Naive thymus-derived CD4-positive, alpha-beta T cell (primary cell): ENCODE measurements around the gene CAMTA1. TPM values are rescaled to one million over a fixed set of nuclear protein-coding genes. Genes with fewer than 3 reads are reported as not detected.
A peak's percentile ranks its signal among the peaks of the same experiment; 100 is the strongest.
"Not testable (repeated sequence)": the region's sequence is repeated elsewhere in the genome, so short reads cannot be mapped to it uniquely, and the experiment has no call there.

Experiments used
- ATAC-seq: fragments of 150-1000 bp; cut with Tn5 transposase; 2 replicates; pipeline ENCODE4 v1.10.0; 2021; ENCODE audit warnings: mild to moderate bottlenecking, moderate library complexity
- CTCF ChIA-PET: fragments of 350-600 bp; sonication (Branson Sonifier 250); formaldehyde crosslinking; loops from one replicate; lab custom pipeline; 2021; ENCODE audit warnings: antibody characterized with exemption; lab: Charles Lee
- POLR2A ChIA-PET: fragments of 350-600 bp; sonication (Branson Sonifier 250); formaldehyde crosslinking; loops from one replicate; lab custom pipeline; 2021; ENCODE audit warnings: antibody characterized with exemption, inconsistent platforms; lab: Charles Lee
- DNase-seq, 9 donors: peaks; one replicate each; pipeline versions ENCODE4 v3.0.0 to v3.0.0-alpha.2; 2020 to 2022; ENCODE audit warnings: mixed read lengths in 1 of 9
- H3K27ac ChIP-seq: one replicate; pipeline ENCODE4 v1.7.0; 2013; ENCODE audit warnings: mild to moderate bottlenecking, low read depth, low read length, moderate library complexity
- H3K27me3 ChIP-seq, 2 donors: one replicate each; pipeline ENCODE4 v1.7.0; 2013; ENCODE audit warnings: low read length in 2 of 2, mild to moderate bottlenecking in 2 of 2, moderate library complexity in 2 of 2; ENCODE audit not compliant: control insufficient read depth in 2 of 2, insufficient read depth in 2 of 2
- H3K36me3 ChIP-seq, 3 experiments: 1 replicate in 2 of 3; 2 replicates in 1 of 3; pipeline ENCODE4 v1.7.0; 2013; ENCODE audit warnings: low read length in 3 of 3, mild to moderate bottlenecking in 3 of 3, moderate library complexity in 1 of 3; ENCODE audit not compliant: insufficient read depth in 3 of 3, control insufficient read depth in 2 of 3
- H3K4me1 ChIP-seq, 2 donors: one replicate each; pipeline ENCODE4 v1.7.0; 2013; ENCODE audit warnings: low read length in 2 of 2, mild to moderate bottlenecking in 2 of 2, moderate library complexity in 1 of 2; ENCODE audit not compliant: control insufficient read depth in 2 of 2, insufficient read depth in 2 of 2
- H3K4me3 ChIP-seq: 2 replicates; pipeline ENCODE4 v1.7.0; 2013; ENCODE audit warnings: mild to moderate bottlenecking, low read length
- H3K9me3 ChIP-seq, 3 experiments: 1 replicate in 2 of 3; 2 replicates in 1 of 3; pipeline ENCODE4 v1.7.0; 2013; ENCODE audit warnings: low read length in 3 of 3; ENCODE audit not compliant: control insufficient read depth in 2 of 3
- H3K27ac Mint-ChIP-seq, 9 donors: one replicate each; pipeline ENCODE4 v1.8.0; 2020 to 2022; ENCODE audit warnings: mixed read lengths in 9 of 9, mild to moderate bottlenecking in 8 of 9, moderate library complexity in 5 of 9, inconsistent platforms in 2 of 9
- H3K27me3 Mint-ChIP-seq, 5 donors: one replicate each; pipeline ENCODE4 v1.8.0; 2021 to 2022; ENCODE audit warnings: mixed read lengths in 5 of 5, mild to moderate bottlenecking in 1 of 5
- H3K36me3 Mint-ChIP-seq, 5 donors: one replicate each; pipeline ENCODE4 v1.8.0; 2020 to 2022; ENCODE audit warnings: mixed read lengths in 5 of 5, mild to moderate bottlenecking in 3 of 5, inconsistent platforms in 1 of 5
- H3K4me1 Mint-ChIP-seq, 7 donors: one replicate each; pipeline ENCODE4 v1.8.0; 2020 to 2022; ENCODE audit warnings: mixed read lengths in 7 of 7, mild to moderate bottlenecking in 3 of 7, inconsistent platforms in 1 of 7
- H3K4me3 Mint-ChIP-seq, 10 donors: one replicate each; pipeline ENCODE4 v1.8.0; 2020 to 2022; ENCODE audit warnings: mild to moderate bottlenecking in 10 of 10, mixed read lengths in 10 of 10, moderate library complexity in 6 of 10, inconsistent platforms in 2 of 10
- H3K9me3 Mint-ChIP-seq, 11 donors: one replicate each; pipeline ENCODE4 v1.8.0; 2020 to 2022; ENCODE audit warnings: mixed read lengths in 11 of 11, mild to moderate bottlenecking in 4 of 11, inconsistent platforms in 1 of 11, moderate library complexity in 1 of 11
- intact Hi-C, 2 donors: fragments of 100-400 bp; cut with micrococcal nuclease; formaldehyde crosslinking; loops; one replicate each; pipeline ENCODE4 v1.15.1; 2023
- polyA plus RNA-seq, 2 donors: library from polyadenylated mRNA; unstranded; fragments of 300-500 nt; fragmentation: Illumina TruSeq; gene quantifications; one replicate each; pipeline ENCODE4 v1.2.3, GENCODE V29; 2021
- total RNA-seq, 6 experiments: library from RNA in 5 of 6; stranded (reverse) in 5 of 6; gene quantifications; 1 replicate in 5 of 6; 2 replicates in 1 of 6; pipeline ENCODE4 v1.2.3 and lab custom pipeline; 2021 to 2026

Gene CAMTA1
- 10 to 100 TPM; 38.1 to 45.2 (median 42.1) TPM for total RNA-seq
- polyA plus RNA-seq = 10 to 100 TPM; 46.2 to 68.6 TPM
- total RNA-seq (lab: John Stamatoyannopoulos, UW) = 13.5 reads per million, percentile 42 among the genes with 10 or more reads in this experiment

GRCh38 chr1:6785318-6785727 lies at the start of gene CAMTA1:
CAMTA1 (plus strand) TSS chr1:6785454; CDS start chr1:6785531, 77 bp downstream.
- Histone ChIP-seq H3K36me3 (no peaks in the 10 kb centered on the region), H3K4me1 (peaks cover 25 to 26% of the 10 kb centered on the region in 2 donors), H3K27ac (peak within 1 kb of the TSS; percentile 94), H3K4me3 (peak within 1 kb of the TSS; percentile 79), H3K9me3 (no peaks in the 10 kb centered on the region), H3K27me3 (no peaks in the 10 kb centered on the region)
- H3K4me1 Mint-ChIP-seq = peaks cover 33 to 51% (median 49%) of the 10 kb centered on the region in 7 donors
- intact Hi-C loops = loop anchor here (1.0 to 10.0 kb wide), 14 partner anchors 42 to 997 kb away; partner anchors contain the start of genes DNAJC11 (in 2 of the 2), KLHL21 (in 2 of the 2), NOL9 (in 2 of the 2) and TAS1R1 (in 2 of the 2)
- H3K27ac Mint-ChIP-seq = peak within 1 kb of the TSS; percentile 86 to 98 (median 96)
- POLR2A ChIA-PET = interaction anchor here (0.6 to 1.2 kb wide), 4 partner anchors 16 to 325 kb away, joined by 3 to 5 read pairs (median 3); partner anchors contain the start of gene DNAJC11
- DNase-seq (peak in 3 of 9 donors; percentile 99 to 100 (median 99)), ATAC-seq (no peak)
- H3K4me3 Mint-ChIP-seq = peak within 1 kb of the TSS; percentile 91 to 99 (median 96)
- no peaks in the 10 kb centered on the region for H3K9me3 Mint-ChIP-seq
- peaks cover 0 to 11% (median 3%) of the 10 kb centered on the region in 5 donors for H3K36me3 Mint-ChIP-seq
- peaks cover 0 to 3% (median 0%) of the 10 kb centered on the region in 5 donors for H3K27me3 Mint-ChIP-seq
- CTCF ChIA-PET = interaction anchor here (0.6 kb wide), 1 partner anchor 105 kb away, joined by 3 read pairs; no protein-coding TSS in a partner anchor

GRCh38 chr1:6738987-6739676 lies 46.1 kb upstream of the CAMTA1 start:
- Histone ChIP-seq H3K9me3 (no peaks in the 10 kb centered on the region), H3K36me3 (no peaks in the 10 kb centered on the region), H3K27me3 (no peaks in the 10 kb centered on the region), H3K4me1 (no peaks in the 10 kb centered on the region), H3K27ac (no peak overlapping the region), H3K4me3 (no peak overlapping the region)
- Mint-ChIP-seq H3K36me3 (no peaks in the 10 kb centered on the region), H3K9me3 (peaks cover 0 to 3% (median 0%) of the 10 kb centered on the region in 11 donors), H3K27ac (peak overlapping the region in 1 of 9 donors; percentile 11), H3K27me3 (peaks cover 0 to 13% (median 5%) of the 10 kb centered on the region in 5 donors), H3K4me3 (no peak overlapping the region), H3K4me1 (peaks cover 6 to 17% (median 9%) of the 10 kb centered on the region in 7 donors)
- CTCF ChIA-PET = no interaction called here
- POLR2A ChIA-PET = no interaction called here
- intact Hi-C loops = no loop called here
- DNase-seq = no peak
- ATAC-seq = no peak

- H3K4me3 Mint-ChIP-seq, H3K4me1 ChIP-seq, CTCF ChIA-PET, H3K9me3 ChIP-seq, H3K36me3 Mint-ChIP-seq, H3K27me3 Mint-ChIP-seq, H3K9me3 Mint-ChIP-seq, H3K36me3 ChIP-seq, ATAC-seq, H3K4me3 ChIP-seq, H3K27ac ChIP-seq, H3K27me3 ChIP-seq: not testable (repeated sequence)
- intact Hi-C loops = loop anchor here (1.0 kb wide), 2 partner anchors 42 to 43 kb away; partner anchors contain the start of gene CAMTA1 (in 1 of the 2)
- DNase-seq = peak in 1 of 9 donors; percentile 13
- peak overlapping the region in 2 of 9 donors; percentile 1 to 34 for H3K27ac Mint-ChIP-seq
- POLR2A ChIA-PET = interaction anchor here (0.9 to 1.1 kb wide), 2 partner anchors 38 to 64 kb away, joined by 3 read pairs; no protein-coding TSS in a partner anchor
- H3K4me1 Mint-ChIP-seq = peaks cover 6 to 12% (median 9%) of the 10 kb centered on the region in 7 donors
These were observed 42.5 kb upstream of the CAMTA1 start for GRCh38 chr1:6742676-6743188.

GRCh38 chr1:6743189-6744101 lies 41.8 kb upstream of the CAMTA1 start:
- peak overlapping the region in 2 of 10 donors; percentile 26 to 36 for H3K4me3 Mint-ChIP-seq
- ChIA-PET POLR2A (interaction anchor here (0.9 to 1.1 kb wide), 2 partner anchors 37 to 63 kb away, joined by 3 read pairs; no protein-coding TSS in a partner anchor), CTCF (no interaction called here)
- no peaks in the 10 kb centered on the region for H3K36me3 Mint-ChIP-seq
- ATAC-seq (peak; percentile 63), DNase-seq (peak in 8 of 9 donors; percentile 25 to 69 (median 38))
- Histone ChIP-seq H3K27ac (no peak overlapping the region), H3K4me3 (no peak overlapping the region), H3K36me3 (no peaks in the 10 kb centered on the region), H3K9me3 (no peaks in the 10 kb centered on the region), H3K4me1 (no peaks in the 10 kb centered on the region), H3K27me3 (no peaks in the 10 kb centered on the region)
- peaks cover 0 to 16% (median under 1%) of the 10 kb centered on the region in 5 donors for H3K27me3 Mint-ChIP-seq
- H3K27ac Mint-ChIP-seq = peak overlapping the region in 4 of 9 donors; percentile 1 to 85 (median 37)
- peaks cover 0 to 3% (median 0%) of the 10 kb centered on the region in 11 donors for H3K9me3 Mint-ChIP-seq
- peaks cover 6 to 12% (median 9%) of the 10 kb centered on the region in 7 donors for H3K4me1 Mint-ChIP-seq
- intact Hi-C loops = loop anchor here (1.0 kb wide), 2 partner anchors 41 to 42 kb away; partner anchors contain the start of gene CAMTA1 (in 1 of the 2)

- no peak for DNase-seq
- H3K9me3 Mint-ChIP-seq = peaks cover 0 to 1% (median 0%) of the 10 kb centered on the region in 11 donors
- Histone ChIP-seq H3K36me3 (no peaks in the 10 kb centered on the region), H3K27me3 (no peaks in the 10 kb centered on the region), H3K4me3 (no peak overlapping the region), H3K4me1 (no peaks in the 10 kb centered on the region), H3K9me3 (no peaks in the 10 kb centered on the region), H3K27ac (no peak overlapping the region)
- no peak for ATAC-seq
- intact Hi-C loops = no loop called here
- no peak overlapping the region for H3K27ac Mint-ChIP-seq
- H3K36me3 Mint-ChIP-seq = no peaks in the 10 kb centered on the region
- H3K4me1 Mint-ChIP-seq = peaks cover 6 to 12% (median 9%) of the 10 kb centered on the region in 7 donors
- peaks cover 0 to 24% (median 7%) of the 10 kb centered on the region in 5 donors for H3K27me3 Mint-ChIP-seq
- no peak overlapping the region for H3K4me3 Mint-ChIP-seq
- ChIA-PET POLR2A (no interaction called here), CTCF (interaction anchor here (1.3 kb wide), 1 partner anchor 9 kb away, joined by 3 read pairs; no protein-coding TSS in a partner anchor)
These were observed 40.2 kb upstream of the CAMTA1 start for GRCh38 chr1:6745073-6745472.

- peaks cover 6 to 36% (median 8%) of the 10 kb centered on the region in 5 donors for H3K27me3 Mint-ChIP-seq
These were observed 37.6 kb upstream of the CAMTA1 start for GRCh38 chr1:6747674-6748073.

More at GRCh38 chr1:6747674-6748073, 37.6 kb upstream of the CAMTA1 start:
- Histone ChIP-seq H3K9me3 (no peaks in the 10 kb centered on the region), H3K27ac (no peak overlapping the region), H3K27me3 (no peaks in the 10 kb centered on the region), H3K4me3 (no peak overlapping the region), H3K4me1 (no peaks in the 10 kb centered on the region), H3K36me3 (no peaks in the 10 kb centered on the region)
- DNase-seq (no peak), ATAC-seq (no peak)
- CTCF ChIA-PET = no interaction called here
- POLR2A ChIA-PET = no interaction called here
- no peaks in the 10 kb centered on the region for H3K36me3 Mint-ChIP-seq
- no peak overlapping the region for H3K4me3 Mint-ChIP-seq
- H3K4me1 Mint-ChIP-seq = peaks cover 6 to 14% (median 9%) of the 10 kb centered on the region in 7 donors
- H3K27ac Mint-ChIP-seq = no peak overlapping the region
- peaks cover 0 to 4% (median 0%) of the 10 kb centered on the region in 11 donors for H3K9me3 Mint-ChIP-seq
- intact Hi-C loops = no loop called here
